ENCODE measurements around the gene FAM193A. TPM values are rescaled to one million over a fixed set of nuclear protein-coding genes. Genes with fewer than 3 reads are reported as not detected.

FAM193A gene
- total RNA-seq, 1 donor from 2014 or later: 26.1 TPM

- intact Hi-C loops (cut with DNase I): no loop called here
- Histone ChIP-seq H3K9me3 (no peaks in the 10 kb centered on the region), H3K4me1 (peaks cover 36% of the 10 kb centered on the region), H3K4me3 (no peak overlapping the region), H3K27me3 (ENCODE audit: low read depth) (no peaks in the 10 kb centered on the region), H3K27ac (peak overlapping the region; percentile 64), H3K36me3 (peaks cover 46% of the 10 kb centered on the region)
- peak; percentile 20 to 38 for ATAC-seq
- no peak for DNase-seq
- TF ChIP-seq, protein P1, sequence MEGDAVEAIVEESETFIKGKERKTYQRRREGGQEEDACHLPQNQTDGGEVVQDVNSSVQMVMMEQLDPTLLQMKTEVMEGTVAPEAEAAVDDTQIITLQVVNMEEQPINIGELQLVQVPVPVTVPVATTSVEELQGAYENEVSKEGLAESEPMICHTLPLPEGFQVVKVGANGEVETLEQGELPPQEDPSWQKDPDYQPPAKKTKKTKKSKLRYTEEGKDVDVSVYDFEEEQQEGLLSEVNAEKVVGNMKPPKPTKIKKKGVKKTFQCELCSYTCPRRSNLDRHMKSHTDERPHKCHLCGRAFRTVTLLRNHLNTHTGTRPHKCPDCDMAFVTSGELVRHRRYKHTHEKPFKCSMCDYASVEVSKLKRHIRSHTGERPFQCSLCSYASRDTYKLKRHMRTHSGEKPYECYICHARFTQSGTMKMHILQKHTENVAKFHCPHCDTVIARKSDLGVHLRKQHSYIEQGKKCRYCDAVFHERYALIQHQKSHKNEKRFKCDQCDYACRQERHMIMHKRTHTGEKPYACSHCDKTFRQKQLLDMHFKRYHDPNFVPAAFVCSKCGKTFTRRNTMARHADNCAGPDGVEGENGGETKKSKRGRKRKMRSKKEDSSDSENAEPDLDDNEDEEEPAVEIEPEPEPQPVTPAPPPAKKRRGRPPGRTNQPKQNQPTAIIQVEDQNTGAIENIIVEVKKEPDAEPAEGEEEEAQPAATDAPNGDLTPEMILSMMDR (IDR thresholded peaks at IDR 0.05): no peak
Observed at GRCh38 chr4:2714918-2715317, 178.5 kb downstream of the FAM193A start.

DNA sequence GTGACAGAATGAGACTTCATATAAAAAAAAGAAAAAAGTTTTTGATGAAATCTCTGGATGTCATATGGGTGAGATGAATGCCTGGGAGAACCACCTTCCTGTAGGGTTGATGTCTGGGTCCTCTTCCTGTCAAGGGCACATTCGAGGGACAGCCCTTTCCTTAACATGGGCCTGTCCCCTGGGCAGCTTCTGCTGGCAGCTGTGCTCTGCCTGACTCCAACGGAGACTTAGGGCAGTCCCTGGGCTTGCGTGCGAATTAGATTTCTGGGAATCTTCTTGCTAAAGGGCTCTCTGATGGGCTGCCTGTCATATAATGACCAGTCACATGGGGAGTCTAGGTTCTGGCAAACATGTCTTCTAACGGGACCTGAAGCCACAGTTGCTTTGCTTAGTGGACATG is 179.0 kb downstream of the FAM193A start:
- DNase-seq (no peak), ATAC-seq (peak; percentile 15 to 27)
- Histone ChIP-seq H3K9me3 (no peaks in the 10 kb centered on the region), H3K4me3 (no peak overlapping the region), H3K36me3 (peaks cover 50% of the 10 kb centered on the region), H3K4me1 (peaks cover 36% of the 10 kb centered on the region), H3K27ac (peak overlapping the region; percentile 64), H3K27me3 (ENCODE audit: low read depth) (no peaks in the 10 kb centered on the region)
- intact Hi-C loops (cut with DNase I): no loop called here
- TF ChIP-seq, protein P1 (IDR thresholded peaks at IDR 0.05): no peak

DNA sequence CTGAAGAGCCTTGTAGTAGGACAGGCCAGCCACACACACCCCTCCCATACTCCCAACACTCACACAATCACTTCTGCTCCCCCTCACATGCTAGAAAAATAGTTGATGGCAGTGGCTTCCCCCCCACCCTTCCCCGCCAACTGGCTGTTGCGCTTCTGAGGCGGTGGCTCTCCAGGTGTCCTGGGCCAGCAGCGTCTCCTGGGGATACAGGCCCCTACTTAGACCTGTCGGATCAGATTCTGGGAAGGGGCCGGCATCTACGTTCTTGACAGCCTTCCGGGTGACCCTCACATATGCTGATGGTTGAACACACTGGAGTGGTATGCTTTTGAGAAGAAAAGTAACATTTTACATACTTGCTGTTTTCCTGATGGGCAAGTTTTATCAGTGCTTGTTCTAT is 179.8 kb downstream of the FAM193A start:
- no peak for DNase-seq
- intact Hi-C loops (cut with DNase I): no loop called here
- H3K27ac ChIP-seq: no peak overlapping the region

DNA sequence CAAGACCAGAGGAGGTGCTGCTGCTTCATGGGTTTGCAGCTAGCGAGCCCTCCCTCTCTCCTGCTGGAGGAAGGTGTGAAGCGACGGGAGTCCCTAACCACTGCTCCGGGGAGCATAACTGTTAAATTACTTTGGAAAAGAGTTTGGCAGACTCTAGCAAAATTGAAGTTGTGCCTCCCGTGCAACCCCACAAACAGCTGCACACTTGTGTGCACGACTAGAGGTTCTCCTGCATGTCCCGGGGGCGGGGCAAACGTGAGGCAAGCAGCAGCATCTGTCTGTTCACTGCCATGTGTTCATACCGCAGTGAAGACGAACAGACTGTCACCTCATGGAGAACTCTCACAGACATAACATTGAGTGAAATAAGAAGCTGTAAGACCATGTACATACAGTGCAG is 185.1 kb downstream of the FAM193A start:
- no peaks in the 10 kb centered on the region for H3K9me3 ChIP-seq
- peaks cover 72% of the 10 kb centered on the region for H3K36me3 ChIP-seq
- H3K4me3 ChIP-seq: no peak overlapping the region
- no peaks in the 10 kb centered on the region for H3K4me1 ChIP-seq
- intact Hi-C loops (cut with DNase I): no loop called here
- TF ChIP-seq, protein P1 (IDR thresholded peaks at IDR 0.05): no peak
- no peak for DNase-seq
- ATAC-seq: no peak
- H3K27ac ChIP-seq: no peak overlapping the region
- H3K27me3 ChIP-seq (ENCODE audit: low read depth): no peaks in the 10 kb centered on the region

More for the DNA sequence above, 179.8 kb downstream of the FAM193A start:
- Histone ChIP-seq H3K27me3 (ENCODE audit: low read depth) (no peaks in the 10 kb centered on the region), H3K4me3 (no peak overlapping the region), H3K36me3 (peaks cover 53% of the 10 kb centered on the region), H3K9me3 (no peaks in the 10 kb centered on the region), H3K4me1 (peaks cover 36% of the 10 kb centered on the region)
- TF ChIP-seq, protein P1 (IDR thresholded peaks at IDR 0.05): no peak
- no peak for ATAC-seq

DNA sequence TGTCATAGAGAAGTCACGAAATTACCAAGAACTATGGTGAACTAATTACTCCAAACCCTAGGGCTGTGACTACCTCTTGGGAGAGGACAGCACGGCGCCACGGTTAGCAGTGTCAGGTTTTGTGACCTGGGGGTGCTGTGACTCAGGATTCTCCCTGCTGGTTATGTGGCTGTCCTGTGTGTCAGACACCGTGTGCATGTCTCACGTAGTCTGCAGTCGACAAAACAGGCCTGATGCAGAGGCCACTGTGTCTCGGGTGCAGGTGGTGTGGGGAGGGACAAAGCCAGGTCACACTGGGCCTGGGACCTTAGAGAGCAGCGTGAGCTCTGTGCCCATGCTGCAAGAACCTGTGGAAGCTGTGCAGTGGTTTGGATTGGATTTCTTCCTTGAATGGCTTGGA is 185.6 kb downstream of the FAM193A start:
- DNase-seq (no peak), ATAC-seq (no peak)
- peaks cover 68% of the 10 kb centered on the region for H3K36me3 ChIP-seq
- H3K4me3 ChIP-seq: no peak overlapping the region
- intact Hi-C loops (cut with DNase I): no loop called here
- H3K4me1 ChIP-seq: no peaks in the 10 kb centered on the region
- H3K27ac ChIP-seq: no peak overlapping the region
- H3K9me3 ChIP-seq: no peaks in the 10 kb centered on the region
- no peaks in the 10 kb centered on the region for H3K27me3 ChIP-seq (ENCODE audit: low read depth)
- TF ChIP-seq, protein P1 (IDR thresholded peaks at IDR 0.05): no peak

DNA sequence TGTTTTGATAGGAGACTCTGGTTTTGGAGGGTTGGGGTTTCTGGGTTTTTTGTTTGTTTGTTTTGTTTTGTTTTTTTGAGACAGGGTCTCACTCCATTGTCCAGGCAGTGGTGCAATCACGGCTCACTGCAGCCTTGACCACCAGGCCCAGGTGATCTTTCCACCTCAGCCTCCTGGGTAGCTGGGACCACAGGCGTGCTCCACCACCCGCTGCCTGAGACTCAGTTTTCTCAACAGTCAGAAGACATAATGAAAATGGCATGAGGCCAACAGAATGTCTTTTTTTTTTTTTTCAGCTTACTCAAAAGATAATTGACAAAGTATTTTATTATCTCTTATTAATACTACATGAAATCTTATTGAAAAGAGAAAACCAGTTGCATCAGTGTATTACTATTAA is 187.3 kb downstream of the FAM193A start:
- TF ChIP-seq, protein P1 (IDR thresholded peaks at IDR 0.05): no peak
- Histone ChIP-seq H3K4me3 (no peak overlapping the region), H3K36me3 (peaks cover 50% of the 10 kb centered on the region), H3K4me1 (no peaks in the 10 kb centered on the region), H3K27ac (no peak overlapping the region), H3K27me3 (ENCODE audit: low read depth) (no peaks in the 10 kb centered on the region), H3K9me3 (no peaks in the 10 kb centered on the region)
- intact Hi-C loops (cut with DNase I): no loop called here
- DNase-seq (no peak), ATAC-seq (no peak)
